PFSK-1 (cell line): Measurements from ENCODE around the gene BCORL1.

Experiments
- FOXP2 ChIP-seq: optimal IDR thresholded peaks from 2 replicates; pipeline ENCODE3; 2011; ENCODE audit warnings: borderline replicate concordance, control low read depth, inconsistent platforms; ENCODE audit not compliant: insufficient read depth; ENCODE audit errors: extremely low read length, extremely low read depth
- POLR2AphosphoS5 ChIP-seq: IDR thresholded peaks from 2 replicates; pipeline ENCODE4 v1.6.1; 2012; ENCODE audit warnings: low read depth, mild to moderate bottlenecking, control low read depth, low read length, moderate library complexity
- REST ChIP-seq, 2 experiments: IDR thresholded peaks; 2 replicates each; pipeline versions ENCODE4 v1.6.1 to v1.8.0; 2011 to 2012; ENCODE audit warnings: low read depth in 2 of 2, low read length in 2 of 2, control low read depth in 1 of 2, inconsistent platforms in 1 of 2, mild to moderate bottlenecking in 1 of 2, moderate library complexity in 1 of 2; ENCODE audit not compliant: insufficient read depth in 1 of 2
- SIN3A ChIP-seq: IDR thresholded peaks from 2 replicates; pipeline ENCODE4 v1.6.1; 2012; ENCODE audit warnings: mild to moderate bottlenecking, low read length, moderate library complexity, borderline replicate concordance; ENCODE audit not compliant: insufficient read depth
- TAF1 ChIP-seq: IDR thresholded peaks from 2 replicates; pipeline ENCODE4 v1.6.1; 2012; ENCODE audit warnings: low read length, control low read depth, borderline replicate concordance; ENCODE audit not compliant: insufficient read depth

Gene BCORL1

GRCh38 chrX:130025256-130025655 lies 42.8 kb downstream of the BCORL1 start:
- TF ChIP-seq FOXP2 (no peak), TAF1 (no peak), POLR2AphosphoS5 (no peak), SIN3A (no peak), REST (IDR thresholded peaks at IDR 0.05; ENCODE audit: insufficient read depth in 1 of 2, low read depth in 2 of 2, low read length in 2 of 2) (no peak)

GRCh38 chrX:130027569-130027968 lies 45.1 kb downstream of the BCORL1 start:
- TF ChIP-seq FOXP2: no peak
- TF ChIP-seq SIN3A: no peak
- TF ChIP-seq TAF1: no peak
- no peak for TF ChIP-seq REST (IDR thresholded peaks at IDR 0.05; ENCODE audit: insufficient read depth in 1 of 2, low read depth in 2 of 2, low read length in 2 of 2)
- no peak for TF ChIP-seq POLR2AphosphoS5

GRCh38 chrX:130028196-130028595 lies 45.8 kb downstream of the BCORL1 start:
- TF ChIP-seq FOXP2 (no peak), REST (IDR thresholded peaks at IDR 0.05; ENCODE audit: insufficient read depth in 1 of 2, low read depth in 2 of 2, low read length in 2 of 2) (no peak), POLR2AphosphoS5 (no peak)

GRCh38 chrX:130030826-130031225 lies 48.4 kb downstream of the BCORL1 start:
- TF ChIP-seq TAF1: no peak
- no peak for TF ChIP-seq SIN3A
- no peak for TF ChIP-seq POLR2AphosphoS5
- TF ChIP-seq REST (IDR thresholded peaks at IDR 0.05; ENCODE audit: insufficient read depth in 1 of 2, low read depth in 2 of 2, low read length in 2 of 2): no peak
- no peak for TF ChIP-seq FOXP2

GRCh38 chrX:130032552-130032951 lies 50.1 kb downstream of the BCORL1 start:
- TF ChIP-seq FOXP2 (no peak), REST (IDR thresholded peaks at IDR 0.05; ENCODE audit: insufficient read depth in 1 of 2, low read depth in 2 of 2, low read length in 2 of 2) (no peak), TAF1 (no peak), SIN3A (no peak), POLR2AphosphoS5 (no peak)
